Esophagus (tissue), 2 donors: ENCODE results near the gene RAB6C. TPM values are rescaled to one million over a fixed set of nuclear protein-coding genes. Genes with fewer than 3 reads are reported as not detected.
"Not testable (repeated sequence)": the region's sequence is repeated elsewhere in the genome, so short reads cannot be mapped to it uniquely, and the experiment has no call there.

Experiments used
- H3K27ac ChIP-seq, 2 donors: one replicate each; pipeline ENCODE4 v1.5.1; 2013; ENCODE audit warnings: low read depth in 2 of 2, mild to moderate bottlenecking in 2 of 2, inconsistent platforms in 1 of 2, low read length in 1 of 2, moderate library complexity in 1 of 2
- H3K27me3 ChIP-seq, 2 donors: one replicate each; pipeline ENCODE4 v1.6.1; 2013; ENCODE audit warnings: low read length in 2 of 2, control low read depth in 1 of 2, mild to moderate bottlenecking in 1 of 2; ENCODE audit not compliant: insufficient read depth in 2 of 2, control insufficient read depth in 1 of 2
- H3K36me3 ChIP-seq, 2 donors: one replicate each; pipeline ENCODE4 v1.6.1; 2013; ENCODE audit warnings: low read length in 1 of 2; ENCODE audit not compliant: control insufficient read depth in 2 of 2, insufficient read depth in 2 of 2
- H3K4me1 ChIP-seq, 2 donors: one replicate each; pipeline ENCODE4 v1.6.1; 2013; ENCODE audit warnings: low read length in 1 of 2; ENCODE audit not compliant: control insufficient read depth in 2 of 2, insufficient read depth in 2 of 2
- H3K4me3 ChIP-seq, 2 donors: one replicate each; pipeline ENCODE4 v1.5.1; 2013; ENCODE audit warnings: low read length in 2 of 2, mild to moderate bottlenecking in 2 of 2, low read depth in 1 of 2, moderate library complexity in 1 of 2
- H3K9me3 ChIP-seq, 2 donors: one replicate each; pipeline ENCODE4 v1.6.1; 2013; ENCODE audit warnings: mild to moderate bottlenecking in 2 of 2, low read depth in 1 of 2, low read length in 1 of 2, moderate library complexity in 1 of 2; ENCODE audit not compliant: control insufficient read depth in 2 of 2, insufficient read depth in 1 of 2
- WGBS, 2 donors: extraction: QIAGEN DNeasy Blood & Tissue Kit; methylation state at CpG; one replicate each; pipeline ENCODE4 v1.1.7; 2013; 5-methylcytosine and 5-hydroxymethylcytosine counted together
- polyA plus RNA-seq, 2 donors: library from polyadenylated mRNA; stranded (reverse); fragments of 200-250 nt; gene quantifications; one replicate each; pipeline ENCODE4 v1.2.3, GENCODE V29; 2013
- donor health status: healthy with polysubstance abuse.
- donor health status: Bipolar disorder and iron deficiency.

RAB6C gene
- polyA plus RNA-seq, 2 donors: 0.02 TPM; not detected in 1

DNA sequence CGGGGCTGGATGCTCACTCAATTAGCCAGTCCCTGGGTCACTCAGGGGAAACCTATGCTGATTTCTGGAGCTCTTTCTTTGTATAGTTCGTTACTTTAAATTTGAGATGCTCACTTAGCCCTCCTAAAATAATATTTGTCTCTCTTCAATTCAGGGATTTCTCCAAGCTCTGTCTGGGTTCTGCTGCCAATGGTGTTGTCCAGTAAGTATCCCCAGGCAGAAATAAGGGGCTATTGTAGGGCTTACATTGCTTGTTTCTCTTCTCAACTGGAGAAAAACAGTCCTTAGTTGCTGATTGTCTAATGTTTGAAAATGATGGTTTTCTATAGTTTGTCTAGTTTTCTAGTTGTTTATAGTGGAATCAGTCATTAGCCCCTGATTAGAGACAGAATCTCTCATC lies 5.0 kb downstream of the RAB6C start:
- Histone ChIP-seq H3K27me3 (peaks cover 0 to 5% of the 10 kb centered on the region in 2 donors), H3K4me1 (no peaks in the 10 kb centered on the region), H3K9me3 (no peaks in the 10 kb centered on the region), H3K27ac (no peak overlapping the region), H3K36me3 (no peaks in the 10 kb centered on the region), H3K4me3 (no peak overlapping the region)
- 81 to 86% methylated on average over 2 of the region's 2 CpGs for WGBS, 2 donors

DNA sequence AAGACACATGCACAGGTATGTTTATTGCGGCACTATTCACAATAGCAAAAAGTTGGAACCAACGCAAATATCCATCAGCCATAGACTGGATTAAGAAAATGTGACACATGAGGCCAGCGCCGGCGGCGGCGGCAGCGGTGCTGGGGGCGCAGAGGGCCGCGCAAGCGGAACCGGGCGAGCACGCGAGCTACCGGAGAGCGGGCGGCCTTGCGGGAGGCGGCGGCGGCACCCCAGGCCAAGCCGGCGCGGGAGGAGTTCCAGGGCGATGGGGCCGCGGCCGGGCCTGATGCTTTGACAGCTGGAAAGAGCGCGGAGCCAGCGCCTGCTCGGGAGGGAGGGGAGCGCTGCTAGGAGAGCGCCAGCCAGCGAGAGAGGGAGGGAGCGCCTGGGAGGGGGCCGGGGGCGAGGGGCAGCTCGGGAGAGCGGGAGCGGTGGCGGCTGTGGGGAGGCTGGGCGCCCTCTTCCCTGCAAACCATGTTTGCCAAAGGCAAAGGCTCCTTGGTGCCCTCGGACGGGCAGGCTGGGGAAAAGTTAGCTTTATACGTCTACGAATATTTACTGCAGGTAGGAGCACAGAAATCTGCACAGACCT lies 13.0 kb downstream of the RAB6C start:
- H3K27me3 ChIP-seq, H3K36me3 ChIP-seq, H3K4me3 ChIP-seq, H3K27ac ChIP-seq, H3K4me1 ChIP-seq, H3K9me3 ChIP-seq: not testable (repeated sequence)
- 4 to 11% methylated on average over 29 to 45 of the region's 49 CpGs for WGBS, 2 donors

DNA sequence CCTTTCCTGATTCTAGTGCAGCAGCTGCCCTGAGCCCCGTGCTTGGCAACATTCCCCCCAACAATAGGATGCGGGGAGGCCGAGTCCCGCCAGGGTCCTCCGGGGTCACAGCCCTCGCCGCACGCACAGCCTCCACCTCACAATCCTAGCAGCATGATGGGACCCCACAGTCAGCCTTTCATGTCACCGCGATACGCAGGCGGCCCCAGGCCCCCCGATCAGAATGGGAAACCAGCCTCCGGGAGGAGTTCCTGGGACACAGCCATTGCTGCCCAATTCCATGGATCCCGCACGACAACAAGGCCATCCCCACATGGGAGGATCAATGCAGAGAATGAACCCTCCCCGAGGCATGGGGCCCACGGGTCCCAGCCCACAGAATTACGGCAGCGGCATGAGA lies 13.7 kb downstream of the RAB6C start:
- not testable (repeated sequence) for H3K27ac ChIP-seq, H3K4me1 ChIP-seq, H3K4me3 ChIP-seq, H3K36me3 ChIP-seq, H3K27me3 ChIP-seq, H3K9me3 ChIP-seq
- 38 to 39% methylated on average over 20 of the region's 20 CpGs for WGBS, 2 donors

DNA sequence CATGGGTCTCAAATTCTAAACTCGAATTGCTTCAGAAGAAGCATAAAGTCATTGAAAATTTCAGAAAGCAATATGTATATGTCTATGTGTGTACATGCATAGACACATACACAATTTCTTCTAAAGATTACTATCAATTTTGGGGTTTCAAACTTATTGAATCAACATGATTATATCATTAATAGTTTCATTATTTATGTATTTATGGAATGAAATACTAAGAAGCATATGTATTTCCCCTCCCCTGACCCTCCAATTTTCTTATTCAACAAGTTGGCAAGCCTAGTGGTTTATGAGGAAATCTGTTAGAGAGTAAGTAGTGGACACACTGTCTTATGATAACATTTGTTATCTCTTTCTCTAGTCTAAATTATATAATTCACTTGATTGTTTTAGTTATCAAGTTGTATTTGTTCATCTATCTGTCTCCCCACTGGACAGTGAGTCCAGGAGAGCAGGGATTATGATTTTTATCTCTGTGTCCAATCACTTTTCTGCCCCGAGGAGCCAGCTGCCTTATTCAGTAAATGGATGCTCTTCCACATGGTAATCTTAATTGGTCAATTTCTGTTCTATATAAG lies 17.3 kb downstream of the RAB6C start:
- not testable (repeated sequence) for H3K36me3 ChIP-seq, H3K27ac ChIP-seq, H3K27me3 ChIP-seq, H3K4me3 ChIP-seq, H3K4me1 ChIP-seq, H3K9me3 ChIP-seq
- WGBS, 2 donors: 51 to 59% methylated on average over 2 of the region's 2 CpGs

DNA sequence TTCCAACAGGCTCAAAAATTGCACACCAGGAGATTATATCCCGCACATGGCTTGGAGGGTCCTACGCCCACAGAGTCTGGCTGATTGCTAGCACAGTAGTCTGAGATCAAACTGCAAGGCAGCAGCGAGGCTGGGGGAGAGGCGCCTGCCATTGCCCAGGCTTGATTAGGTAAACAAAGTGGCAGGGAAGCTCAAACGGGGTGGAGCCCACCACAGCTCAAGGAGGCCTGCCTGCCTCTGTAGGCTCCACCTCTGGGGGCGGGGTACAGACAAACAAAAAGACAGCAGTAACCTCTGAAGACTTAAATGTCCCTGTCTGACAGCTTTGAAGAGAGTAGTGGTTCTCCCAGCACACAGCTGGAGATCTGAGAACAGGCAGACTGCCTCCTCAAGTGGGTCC lies 19.3 kb downstream of the RAB6C start:
- not testable (repeated sequence) for H3K27me3 ChIP-seq, H3K27ac ChIP-seq, H3K36me3 ChIP-seq, H3K9me3 ChIP-seq, H3K4me1 ChIP-seq, H3K4me3 ChIP-seq
- WGBS, 2 donors: 68 to 75% methylated on average over 6 of the region's 6 CpGs

DNA sequence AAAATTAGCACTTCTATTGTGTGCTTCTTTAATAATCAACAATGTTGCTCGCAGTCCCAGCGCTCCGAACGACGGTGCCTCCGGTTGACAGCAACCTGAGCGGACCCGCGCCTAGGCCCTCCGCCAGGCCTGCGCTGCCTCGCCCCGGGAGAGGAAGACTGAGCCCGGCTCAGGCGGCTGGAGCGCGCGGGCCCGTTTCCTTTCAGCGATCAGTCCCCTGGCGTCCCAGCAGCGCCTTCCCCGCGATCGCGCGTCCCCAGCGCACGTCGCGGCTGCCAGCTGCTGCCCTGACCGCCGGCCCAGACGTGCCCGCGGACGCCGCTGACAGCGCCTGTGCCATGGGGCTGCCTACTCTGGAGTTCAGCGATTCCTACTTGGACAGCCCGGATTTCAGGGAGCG lies 26.4 kb downstream of the RAB6C start:
- WGBS, 2 donors: 6 to 8% methylated on average over 38 to 40 of the region's 42 CpGs
- not testable (repeated sequence) for H3K4me3 ChIP-seq, H3K27ac ChIP-seq

DNA sequence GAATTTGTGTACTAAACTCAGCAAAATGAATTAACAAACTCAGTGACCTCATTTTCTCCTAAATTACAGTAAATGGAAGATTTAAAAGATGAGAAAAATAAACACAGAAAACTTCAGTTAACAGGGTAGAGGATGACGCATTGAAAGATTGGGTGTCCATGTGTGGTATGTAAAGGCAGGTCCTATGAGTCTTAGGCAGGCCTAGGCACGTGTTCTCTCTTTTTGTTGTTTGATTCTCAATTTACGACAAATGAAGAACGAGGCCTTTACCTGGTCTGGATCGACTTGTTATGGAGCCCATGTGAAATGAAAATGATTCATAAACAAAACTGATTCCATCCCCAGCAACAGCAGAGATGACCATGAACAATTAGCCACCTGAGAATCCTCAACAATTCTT lies 37.2 kb downstream of the RAB6C start:
- 47 to 65% methylated on average over 5 of the region's 5 CpGs for WGBS, 2 donors
- not testable (repeated sequence) for H3K27me3 ChIP-seq

More for the DNA sequence above, 26.4 kb downstream of the RAB6C start:
- not testable (repeated sequence) for H3K9me3 ChIP-seq, H3K27me3 ChIP-seq, H3K36me3 ChIP-seq, H3K4me1 ChIP-seq

DNA sequence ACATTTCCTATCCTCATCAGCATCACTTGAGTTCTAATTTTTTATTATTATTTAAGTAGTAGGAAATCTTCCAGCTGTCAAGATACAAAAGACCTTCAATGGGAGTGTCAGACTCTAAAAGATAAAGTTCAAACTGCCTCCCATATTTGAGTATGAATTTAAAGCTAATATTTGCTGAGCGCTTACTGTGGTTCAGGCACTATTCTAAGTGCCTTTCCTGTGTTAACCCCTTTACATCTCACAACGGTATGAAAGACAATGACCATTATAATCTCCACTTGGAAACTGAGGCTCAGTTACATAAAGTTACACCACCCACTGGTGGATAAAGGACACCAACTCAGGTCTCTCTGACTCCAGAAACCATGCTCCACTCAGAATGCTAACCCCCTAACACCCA lies 39.9 kb downstream of the RAB6C start:
- Histone ChIP-seq H3K27me3 (no peaks in the 10 kb centered on the region), H3K4me1 (no peaks in the 10 kb centered on the region), H3K9me3 (no peaks in the 10 kb centered on the region), H3K4me3 (no peak overlapping the region), H3K36me3 (no peaks in the 10 kb centered on the region), H3K27ac (no peak overlapping the region)
- WGBS, 2 donors: 53 to 66% methylated on average over 2 of the region's 2 CpGs

More for the DNA sequence above, 37.2 kb downstream of the RAB6C start:
- H3K27ac ChIP-seq, H3K36me3 ChIP-seq, H3K4me3 ChIP-seq, H3K9me3 ChIP-seq, H3K4me1 ChIP-seq: not testable (repeated sequence)

DNA sequence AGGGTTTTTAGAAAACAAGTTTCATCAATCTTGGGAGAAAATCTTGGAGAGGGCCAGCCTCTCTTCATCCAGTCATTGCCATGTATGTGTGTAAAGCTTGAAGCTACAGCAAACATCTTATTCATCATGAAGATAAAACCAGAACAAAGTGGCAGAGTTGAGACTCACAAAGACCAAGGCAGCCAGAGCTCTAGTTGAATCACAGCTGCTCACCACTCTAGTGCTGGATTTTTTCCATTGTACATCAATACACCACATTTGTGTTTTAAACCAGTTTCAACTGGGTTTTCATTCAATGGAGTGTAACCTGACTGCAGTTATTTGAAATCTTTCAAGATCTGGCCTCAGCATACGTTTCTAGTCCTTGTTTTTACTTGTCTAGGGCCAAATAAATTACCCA lies 40.6 kb downstream of the RAB6C start:
- H3K9me3 ChIP-seq, H3K27me3 ChIP-seq, H3K4me3 ChIP-seq, H3K4me1 ChIP-seq, H3K36me3 ChIP-seq, H3K27ac ChIP-seq: not testable (repeated sequence)
- WGBS, 2 donors: 5 to 20% methylated on average over 1 of the region's 1 CpG

DNA sequence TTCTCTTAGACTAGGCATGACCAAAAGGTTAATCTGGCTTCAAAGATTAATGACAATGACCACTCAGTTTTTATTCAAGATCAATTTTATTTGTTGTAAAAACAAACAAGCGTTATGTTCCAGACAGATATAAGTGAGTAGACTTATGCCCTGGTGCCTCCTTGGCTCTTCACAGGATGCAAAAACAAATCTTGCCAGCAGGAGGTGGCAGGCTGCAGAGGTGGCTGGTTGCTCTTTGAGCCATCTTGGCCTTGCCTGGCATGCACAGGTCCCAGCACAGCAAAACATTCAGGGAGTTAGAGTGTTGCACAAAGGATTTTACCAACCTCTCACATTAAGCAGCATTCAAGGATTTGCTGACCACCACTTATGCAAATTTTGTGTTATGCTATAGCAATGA lies 46.5 kb downstream of the RAB6C start:
- H3K4me1 ChIP-seq, H3K27ac ChIP-seq, H3K4me3 ChIP-seq, H3K27me3 ChIP-seq, H3K36me3 ChIP-seq, H3K9me3 ChIP-seq: not testable (repeated sequence)
- 60 to 77% methylated on average over 1 of the region's 1 CpG for WGBS, 2 donors
